ENCODE results near the gene LMAN1L. TPM values are rescaled to one million over a fixed set of nuclear protein-coding genes. Genes with fewer than 3 reads are reported as not detected.

Gene LMAN1L
- polyA plus RNA-seq, 1 donor from 2014 or later, result not detected

GRCh38 chr15:74839526-74840395, 27.1 kb downstream of the LMAN1L start:
- H3K9me2 ChIP-seq (ENCODE audit: insufficient read depth, low read length), result no peaks in the 10 kb centered on the region
- H3K4me2 ChIP-seq (ENCODE audit: low read length), result no peak overlapping the region
- no peak overlapping the region for H3K27ac ChIP-seq (ENCODE audit: low read length)
- H3K9ac ChIP-seq (ENCODE audit: low read length), result no peak overlapping the region
- H2AFZ ChIP-seq (ENCODE audit: low read depth, low read length), result no peak overlapping the region
- no peaks in the 10 kb centered on the region for H3K27me3 ChIP-seq (ENCODE audit: insufficient read depth, low read depth, low read length)
- no peaks in the 10 kb centered on the region for H4K20me1 ChIP-seq (ENCODE audit: insufficient read depth)
- no peak for TF ChIP-seq EZH2 (IDR thresholded peaks at IDR 0.05; ENCODE audit: borderline replicate concordance, insufficient read depth, low read length, poor library complexity, severe bottlenecking)
- TF ChIP-seq SMC3 (conservative IDR thresholded peaks at IDR 0.05; ENCODE audit: poor library complexity), result no peak
- no peak for TF ChIP-seq RAD21 (conservative IDR thresholded peaks at IDR 0.05)
- no peak for TF ChIP-seq CTCF (IDR thresholded peaks at IDR 0.05; ENCODE audit: poor library complexity, severe bottlenecking)
- no peak for TF ChIP-seq MXI1 (conservative IDR thresholded peaks at IDR 0.05; ENCODE audit: poor library complexity, severe bottlenecking)
- TF ChIP-seq REST (IDR thresholded peaks at IDR 0.05; ENCODE audit: borderline replicate concordance), result no peak
- TF ChIP-seq POLR2AphosphoS5 (IDR thresholded peaks at IDR 0.05), result no peak
- no peak for TF ChIP-seq TAF1 (IDR thresholded peaks at IDR 0.05; ENCODE audit: low read depth)
- TF ChIP-seq EP300 (conservative IDR thresholded peaks at IDR 0.05; ENCODE audit: poor library complexity, severe bottlenecking), result no peak
- no peak overlapping the region for H3K4me3 ChIP-seq (ENCODE audit: low read length)
- H3F3A ChIP-seq (ENCODE audit: insufficient read depth, low read length, poor library complexity, severe bottlenecking), result no peaks in the 10 kb centered on the region
- no peaks in the 10 kb centered on the region for H3K79me2 ChIP-seq (replicated peaks; ENCODE audit: insufficient read depth, low read length)
- H3K36me3 ChIP-seq (ENCODE audit: insufficient read depth, low read length), result no peaks in the 10 kb centered on the region
- H3K9me3 ChIP-seq (ENCODE audit: low read length), result no peaks in the 10 kb centered on the region

GRCh38 chr15:74840851-74841775, 28.5 kb downstream of the LMAN1L start:
- Histone ChIP-seq H3K9me3 (ENCODE audit: low read length) (no peaks in the 10 kb centered on the region), H3K36me3 (ENCODE audit: insufficient read depth, low read length) (no peaks in the 10 kb centered on the region), H3K27ac (ENCODE audit: low read length) (no peak overlapping the region), H3K79me2 (replicated peaks; ENCODE audit: insufficient read depth, low read length) (no peaks in the 10 kb centered on the region), H3K4me2 (ENCODE audit: low read length) (peak overlapping the region; percentile 25), H3K9me2 (ENCODE audit: insufficient read depth, low read length) (no peaks in the 10 kb centered on the region), H3K27me3 (ENCODE audit: insufficient read depth, low read depth, low read length) (no peaks in the 10 kb centered on the region), H4K20me1 (ENCODE audit: insufficient read depth) (no peaks in the 10 kb centered on the region), H2AFZ (ENCODE audit: low read depth, low read length) (no peak overlapping the region), H3K4me3 (ENCODE audit: low read length) (peak overlapping the region; percentile 99), H3F3A (ENCODE audit: insufficient read depth, low read length, poor library complexity, severe bottlenecking) (no peaks in the 10 kb centered on the region), H3K9ac (ENCODE audit: low read length) (no peak overlapping the region)
- TF ChIP-seq MXI1 (conservative IDR thresholded peaks at IDR 0.05; ENCODE audit: poor library complexity, severe bottlenecking) (no peak), EZH2 (IDR thresholded peaks at IDR 0.05; ENCODE audit: borderline replicate concordance, insufficient read depth, low read length, poor library complexity, severe bottlenecking) (no peak)

Measured in neural cell (in vitro differentiated cells).